ENCODE measurements around the gene NR2C2. TPM values are rescaled to one million over a fixed set of nuclear protein-coding genes. Genes with fewer than 3 reads are reported as not detected.
A peak's percentile ranks its signal among the peaks of the same experiment; 100 is the strongest.

Gene NR2C2
- total RNA-seq, 1 experiment from 2014 or later: 30.2 TPM

- no peak overlapping the region for H3K27ac ChIP-seq
These were observed 20.1 kb upstream of the NR2C2 start for GRCh38 chr3:14927308-14927707.

GRCh38 chr3:14929310-14930074 is 17.9 kb upstream of the NR2C2 start:
- H3K4me1 ChIP-seq (replicated peaks): no peaks in the 10 kb centered on the region
- no peaks in the 10 kb centered on the region for H3K36me3 ChIP-seq
- no peak overlapping the region for H3K27ac ChIP-seq

More at GRCh38 chr3:14927308-14927707, 20.1 kb upstream of the NR2C2 start:
- Histone ChIP-seq H3K4me3 (no peak overlapping the region), H3K9me3 (replicated peaks) (no peaks in the 10 kb centered on the region), H3K4me1 (replicated peaks) (no peaks in the 10 kb centered on the region), H3K27me3 (replicated peaks) (no peaks in the 10 kb centered on the region), H3K36me3 (no peaks in the 10 kb centered on the region)
- DNase-seq (ENCODE audit: low read depth in 1 of 2, low spot score in 2 of 2): no peak

GRCh38 chr3:14933820-14934425 is 13.5 kb upstream of the NR2C2 start:
- Histone ChIP-seq H3K9me3 (replicated peaks) (no peaks in the 10 kb centered on the region), H3K36me3 (no peaks in the 10 kb centered on the region), H3K27ac (no peak overlapping the region), H3K4me3 (no peak overlapping the region), H3K27me3 (replicated peaks) (no peaks in the 10 kb centered on the region), H3K4me1 (replicated peaks) (no peaks in the 10 kb centered on the region)
- no peak for DNase-seq (ENCODE audit: low read depth in 1 of 2, low spot score in 2 of 2)

More at GRCh38 chr3:14929310-14930074, 17.9 kb upstream of the NR2C2 start:
- DNase-seq (ENCODE audit: low read depth in 1 of 2, low spot score in 2 of 2): no peak
- no peak overlapping the region for H3K4me3 ChIP-seq
- H3K27me3 ChIP-seq (replicated peaks): no peaks in the 10 kb centered on the region
- no peaks in the 10 kb centered on the region for H3K9me3 ChIP-seq (replicated peaks)

GRCh38 chr3:14935592-14936345 is 11.6 kb upstream of the NR2C2 start:
- H3K36me3 ChIP-seq: no peaks in the 10 kb centered on the region
- H3K4me1 ChIP-seq (replicated peaks): no peaks in the 10 kb centered on the region
- no peak for DNase-seq (ENCODE audit: low read depth in 1 of 2, low spot score in 2 of 2)
- H3K27ac ChIP-seq: no peak overlapping the region
- H3K4me3 ChIP-seq: no peak overlapping the region
- H3K27me3 ChIP-seq (replicated peaks): no peaks in the 10 kb centered on the region
- H3K9me3 ChIP-seq (replicated peaks): no peaks in the 10 kb centered on the region

GRCh38 chr3:14938954-14939353 is 8.4 kb upstream of the NR2C2 start:
- H3K36me3 ChIP-seq: peaks cover 7% of the 10 kb centered on the region
- no peak for DNase-seq (ENCODE audit: low read depth in 1 of 2, low spot score in 2 of 2)
- H3K4me3 ChIP-seq: no peak overlapping the region
- H3K27me3 ChIP-seq (replicated peaks): no peaks in the 10 kb centered on the region
- no peak overlapping the region for H3K27ac ChIP-seq
- no peaks in the 10 kb centered on the region for H3K4me1 ChIP-seq (replicated peaks)
- H3K9me3 ChIP-seq (replicated peaks): no peaks in the 10 kb centered on the region

GRCh38 chr3:14941871-14942270 is 5.5 kb upstream of the NR2C2 start:
- Histone ChIP-seq H3K4me1 (replicated peaks) (peaks cover 6% of the 10 kb centered on the region), H3K4me3 (no peak overlapping the region), H3K36me3 (peaks cover 31% of the 10 kb centered on the region), H3K9me3 (replicated peaks) (no peaks in the 10 kb centered on the region), H3K27ac (no peak overlapping the region), H3K27me3 (replicated peaks) (no peaks in the 10 kb centered on the region)
- DNase-seq (ENCODE audit: low read depth in 1 of 2, low spot score in 2 of 2): no peak

- H3K36me3 ChIP-seq: peaks cover 42% of the 10 kb centered on the region
- peaks cover 6% of the 10 kb centered on the region for H3K4me1 ChIP-seq (replicated peaks)
- no peak overlapping the region for H3K27ac ChIP-seq
- H3K9me3 ChIP-seq (replicated peaks): no peaks in the 10 kb centered on the region
- no peak for DNase-seq (ENCODE audit: low read depth in 1 of 2, low spot score in 2 of 2)
- H3K4me3 ChIP-seq: no peak overlapping the region
- no peaks in the 10 kb centered on the region for H3K27me3 ChIP-seq (replicated peaks)
These were observed 4.3 kb upstream of the NR2C2 start for GRCh38 chr3:14943042-14943441.

GRCh38 chr3:14946236-14946635 is 1.1 kb upstream of the NR2C2 start:
- H3K36me3 ChIP-seq: peaks cover 61% of the 10 kb centered on the region
- H3K27me3 ChIP-seq (replicated peaks): no peaks in the 10 kb centered on the region
- H3K4me3 ChIP-seq: peak overlapping the region; percentile 73
- DNase-seq (ENCODE audit: low read depth in 1 of 2, low spot score in 2 of 2): no peak
- H3K4me1 ChIP-seq (replicated peaks): peaks cover 15% of the 10 kb centered on the region
- H3K27ac ChIP-seq: no peak overlapping the region
- no peaks in the 10 kb centered on the region for H3K9me3 ChIP-seq (replicated peaks)

GRCh38 chr3:14946739-14947099 is 664 bp upstream of the NR2C2 start:
- Histone ChIP-seq H3K36me3 (peaks cover 61% of the 10 kb centered on the region), H3K4me1 (replicated peaks) (peaks cover 15% of the 10 kb centered on the region), H3K27me3 (replicated peaks) (no peaks in the 10 kb centered on the region), H3K9me3 (replicated peaks) (no peaks in the 10 kb centered on the region), H3K27ac (peak overlapping the region; percentile 99), H3K4me3 (peak overlapping the region; percentile 73)
- no peak for DNase-seq (ENCODE audit: low read depth in 1 of 2, low spot score in 2 of 2)

- peaks cover 15% of the 10 kb centered on the region for H3K4me1 ChIP-seq (replicated peaks)
- no peaks in the 10 kb centered on the region for H3K9me3 ChIP-seq (replicated peaks)
- H3K27ac ChIP-seq: peak overlapping the region; percentile 99
- DNase-seq (ENCODE audit: low read depth in 1 of 2, low spot score in 2 of 2): peak; percentile 94 to 98
- H3K4me3 ChIP-seq: peak overlapping the region; percentile 73
- no peaks in the 10 kb centered on the region for H3K27me3 ChIP-seq (replicated peaks)
- H3K36me3 ChIP-seq: peaks cover 61% of the 10 kb centered on the region
These were observed 664 bp downstream of the NR2C2 start for GRCh38 chr3:14947886-14948608.

- Histone ChIP-seq H3K4me1 (replicated peaks) (peaks cover 15% of the 10 kb centered on the region), H3K27me3 (replicated peaks) (no peaks in the 10 kb centered on the region), H3K36me3 (peaks cover 57% of the 10 kb centered on the region), H3K4me3 (peak overlapping the region; percentile 73), H3K9me3 (replicated peaks) (no peaks in the 10 kb centered on the region), H3K27ac (no peak overlapping the region)
- peak in 1 of 2 experiments; percentile 39 for DNase-seq (ENCODE audit: low read depth in 1 of 2, low spot score in 2 of 2)
These were observed 1.2 kb downstream of the NR2C2 start for GRCh38 chr3:14948609-14949038.

- peaks cover 15% of the 10 kb centered on the region for H3K4me1 ChIP-seq (replicated peaks)
- H3K4me3 ChIP-seq: peak overlapping the region; percentile 73
- H3K27me3 ChIP-seq (replicated peaks): no peaks in the 10 kb centered on the region
- no peak overlapping the region for H3K27ac ChIP-seq
- H3K36me3 ChIP-seq: peaks cover 52% of the 10 kb centered on the region
- peak in 1 of 2 experiments; percentile 7 for DNase-seq (ENCODE audit: low read depth in 1 of 2, low spot score in 2 of 2)
- no peaks in the 10 kb centered on the region for H3K9me3 ChIP-seq (replicated peaks)
These were observed 1.7 kb downstream of the NR2C2 start for GRCh38 chr3:14949126-14949525.

GRCh38 chr3:14950274-14950673 is 2.9 kb downstream of the NR2C2 start:
- no peaks in the 10 kb centered on the region for H3K9me3 ChIP-seq (replicated peaks)
- peaks cover 15% of the 10 kb centered on the region for H3K4me1 ChIP-seq (replicated peaks)
- no peak for DNase-seq (ENCODE audit: low read depth in 1 of 2, low spot score in 2 of 2)
- no peak overlapping the region for H3K27ac ChIP-seq
- H3K4me3 ChIP-seq: no peak overlapping the region
- H3K27me3 ChIP-seq (replicated peaks): no peaks in the 10 kb centered on the region
- peaks cover 41% of the 10 kb centered on the region for H3K36me3 ChIP-seq
